RCC 7860 (cell line): ENCODE measurements around the gene ZNF763.
"Not testable (repeated sequence)": the region's sequence is repeated elsewhere in the genome, so short reads cannot be mapped to it uniquely, and the experiment has no call there.

ENCODE experiments used
- DNase-seq: peaks from one replicate; pipeline ENCODE4 v3.0.0-alpha.2; 2015; ENCODE audit warnings: low spot score
- FAIRE-seq: peaks from 2 replicates; lab custom pipeline; 2012; peaks lifted over from hg19 to GRCh38; lab: Jason Lieb, UNC

ZNF763 gene

GRCh38 chr19:11964858-11965645 is at the start of gene ZNF763:
TSS of gene ZNF763 (plus strand) at chr19:11965040. CDS start at chr19:11965209, 169 bp downstream.
- FAIRE-seq, result no peak
- peak; percentile 58 for DNase-seq

- FAIRE-seq (no peak), DNase-seq (no peak)
Observed at GRCh38 chr19:11921852-11922495, 42.9 kb upstream of the ZNF763 start.

- peak; percentile 78 for FAIRE-seq
Observed at GRCh38 chr19:11924886-11925650, 39.8 kb upstream of the ZNF763 start, which contains the start of gene ZNF700. TSS of gene ZNF700 (plus strand) at chr19:11925107. CDS start at chr19:11925211, 104 bp downstream.

GRCh38 chr19:11925651-11926187 is 39.1 kb upstream of the ZNF763 start:
- DNase-seq, FAIRE-seq: not testable (repeated sequence)

More at GRCh38 chr19:11924886-11925650, 39.8 kb upstream of the ZNF763 start, which contains the start of gene ZNF700:
- DNase-seq, result peak; percentile 88

GRCh38 chr19:11927227-11927626 is 37.6 kb upstream of the ZNF763 start:
- FAIRE-seq (no peak), DNase-seq (no peak)

GRCh38 chr19:11931051-11931450 is 33.8 kb upstream of the ZNF763 start:
- DNase-seq, result no peak
- FAIRE-seq, result no peak

- FAIRE-seq (no peak), DNase-seq (no peak)
Observed at GRCh38 chr19:11931513-11931912, 33.3 kb upstream of the ZNF763 start.

GRCh38 chr19:11935829-11936228 is 29.0 kb upstream of the ZNF763 start:
- FAIRE-seq, result not testable (repeated sequence)

GRCh38 chr19:11938383-11938782 is 26.5 kb upstream of the ZNF763 start:
- not testable (repeated sequence) for FAIRE-seq, DNase-seq

More at GRCh38 chr19:11935829-11936228, 29.0 kb upstream of the ZNF763 start:
- DNase-seq, result not testable (repeated sequence)

- FAIRE-seq, DNase-seq: not testable (repeated sequence)
Observed at GRCh38 chr19:11941361-11941887, 23.4 kb upstream of the ZNF763 start.

GRCh38 chr19:11942008-11942842 is 22.6 kb upstream of the ZNF763 start:
- no peak for FAIRE-seq
- no peak for DNase-seq

GRCh38 chr19:11942843-11943108 is 22.1 kb upstream of the ZNF763 start:
- DNase-seq (no peak), FAIRE-seq (no peak)

GRCh38 chr19:11944656-11945055 is 20.2 kb upstream of the ZNF763 start:
- DNase-seq (no peak), FAIRE-seq (no peak)

- FAIRE-seq (no peak), DNase-seq (no peak)
Observed at GRCh38 chr19:11948646-11949045, 16.2 kb upstream of the ZNF763 start.

- FAIRE-seq (no peak), DNase-seq (no peak)
Observed at GRCh38 chr19:11949201-11949600, 15.6 kb upstream of the ZNF763 start.

- FAIRE-seq, DNase-seq: not testable (repeated sequence)
Observed at GRCh38 chr19:11949614-11950080, 15.2 kb upstream of the ZNF763 start.

- DNase-seq (no peak), FAIRE-seq (no peak)
Observed at GRCh38 chr19:11950312-11950711, 14.5 kb upstream of the ZNF763 start.

GRCh38 chr19:11963566-11964355 is 1.1 kb upstream of the ZNF763 start:
- FAIRE-seq (no peak), DNase-seq (peak; percentile 30)

GRCh38 chr19:11964496-11964857 is 363 bp upstream of the ZNF763 start:
- DNase-seq (no peak), FAIRE-seq (no peak)
